ENCODE results near the gene VSTM2B. TPM values are rescaled to one million over a fixed set of nuclear protein-coding genes. Genes with fewer than 3 reads are reported as not detected.

The VSTM2B gene
- total RNA-seq, 1 experiment from 2014 or later, result not detected

GRCh38 chr19:29562299-29563297 lies 36.8 kb downstream of the VSTM2B start:
- H3K27me3 ChIP-seq (replicated peaks; ENCODE audit: insufficient read depth, low read depth, low read length, poor library complexity), result peaks cover 4% of the 10 kb centered on the region
- ChIA-PET CTCF (no interaction called here), POLR2A (ENCODE audit: low non-redundant PET) (no interaction called here)
- BruUV-seq (replicated peaks), result no TSS peak
- no peak for DNase-seq (ENCODE audit: low spot score)
- no peaks in the 10 kb centered on the region for H3K4me1 ChIP-seq (ENCODE audit: insufficient read depth, low read length, poor library complexity, severe bottlenecking)
- H3K27ac ChIP-seq (ENCODE audit: low read depth, low read length, poor library complexity, severe bottlenecking), result no peak overlapping the region
- H3K36me3 ChIP-seq (ENCODE audit: insufficient read depth, low read length, poor library complexity, severe bottlenecking), result no peaks in the 10 kb centered on the region
- TF ChIP-seq EZH2 (IDR thresholded peaks at IDR 0.05; ENCODE audit: borderline replicate concordance, low read depth, low read length, poor library complexity, severe bottlenecking), result no peak
- no peak for TF ChIP-seq CTCF (conservative IDR thresholded peaks at IDR 0.05; ENCODE audit: low read depth, low read length)
- no peak overlapping the region for H3K4me3 ChIP-seq (ENCODE audit: low read depth, low read length, poor library complexity, severe bottlenecking)
- intact Hi-C loops (cut with micrococcal nuclease; ENCODE audit: unreplicated experiment), result no loop called here
- no peaks in the 10 kb centered on the region for H3K9me3 ChIP-seq (ENCODE audit: low read depth, low read length, poor library complexity, severe bottlenecking)

GRCh38 chr19:29563486-29564101 lies 37.8 kb downstream of the VSTM2B start:
- no peak for DNase-seq (ENCODE audit: low spot score)
- ChIA-PET CTCF (no interaction called here), POLR2A (ENCODE audit: low non-redundant PET) (no interaction called here)
- Histone ChIP-seq H3K27me3 (replicated peaks; ENCODE audit: insufficient read depth, low read depth, low read length, poor library complexity) (peaks cover 6% of the 10 kb centered on the region), H3K4me1 (ENCODE audit: insufficient read depth, low read length, poor library complexity, severe bottlenecking) (no peaks in the 10 kb centered on the region), H3K4me3 (ENCODE audit: low read depth, low read length, poor library complexity, severe bottlenecking) (no peak overlapping the region), H3K9me3 (ENCODE audit: low read depth, low read length, poor library complexity, severe bottlenecking) (no peaks in the 10 kb centered on the region), H3K27ac (ENCODE audit: low read depth, low read length, poor library complexity, severe bottlenecking) (no peak overlapping the region), H3K36me3 (ENCODE audit: insufficient read depth, low read length, poor library complexity, severe bottlenecking) (no peaks in the 10 kb centered on the region)
- BruUV-seq (replicated peaks), result no TSS peak
- TF ChIP-seq CTCF (conservative IDR thresholded peaks at IDR 0.05; ENCODE audit: low read depth, low read length) (no peak), EZH2 (IDR thresholded peaks at IDR 0.05; ENCODE audit: borderline replicate concordance, low read depth, low read length, poor library complexity, severe bottlenecking) (no peak)
- intact Hi-C loops (cut with micrococcal nuclease; ENCODE audit: unreplicated experiment), result no loop called here

DNA sequence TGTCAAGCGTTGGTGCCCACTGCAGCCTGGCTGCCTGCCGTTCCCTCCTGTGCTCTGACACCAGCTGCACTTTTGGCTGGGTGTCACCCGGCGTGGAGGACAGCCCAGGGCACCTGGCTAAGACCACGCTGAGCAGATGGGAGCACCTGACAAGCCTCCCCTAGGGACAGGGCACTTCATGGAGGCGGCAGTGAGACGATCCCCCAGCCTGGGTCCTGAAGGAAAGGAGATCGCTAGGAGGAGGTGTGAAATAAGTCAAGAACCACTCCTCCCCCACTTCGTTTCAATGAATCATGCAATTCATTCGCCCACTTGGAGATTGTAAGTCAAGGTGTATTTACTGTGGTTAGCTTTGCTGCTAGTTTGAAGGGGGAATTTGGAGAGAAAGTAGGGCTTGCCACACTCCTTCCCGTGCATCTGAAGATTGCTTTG lies 38.8 kb downstream of the VSTM2B start:
- H3K9me3 ChIP-seq (ENCODE audit: low read depth, low read length, poor library complexity, severe bottlenecking), result no peaks in the 10 kb centered on the region
- H3K27ac ChIP-seq (ENCODE audit: low read depth, low read length, poor library complexity, severe bottlenecking), result no peak overlapping the region
- no peak for DNase-seq (ENCODE audit: low spot score)
- H3K4me3 ChIP-seq (ENCODE audit: low read depth, low read length, poor library complexity, severe bottlenecking), result no peak overlapping the region
- peaks cover 14% of the 10 kb centered on the region for H3K27me3 ChIP-seq (replicated peaks; ENCODE audit: insufficient read depth, low read depth, low read length, poor library complexity)
- no peaks in the 10 kb centered on the region for H3K4me1 ChIP-seq (ENCODE audit: insufficient read depth, low read length, poor library complexity, severe bottlenecking)
- CTCF ChIA-PET, result no interaction called here
- no peaks in the 10 kb centered on the region for H3K36me3 ChIP-seq (ENCODE audit: insufficient read depth, low read length, poor library complexity, severe bottlenecking)
- POLR2A ChIA-PET (ENCODE audit: low non-redundant PET), result no interaction called here
- no TSS peak for BruUV-seq (replicated peaks)
- TF ChIP-seq CTCF (conservative IDR thresholded peaks at IDR 0.05; ENCODE audit: low read depth, low read length) (no peak), EZH2 (IDR thresholded peaks at IDR 0.05; ENCODE audit: borderline replicate concordance, low read depth, low read length, poor library complexity, severe bottlenecking) (no peak)
- intact Hi-C loops (cut with micrococcal nuclease; ENCODE audit: unreplicated experiment), result no loop called here
